ENCODE data around the gene LNPEP. TPM values are rescaled to one million over a fixed set of nuclear protein-coding genes. Genes with fewer than 3 reads are reported as not detected.

Gene LNPEP
- total and polyA plus RNA-seq, 2 of the 13 experiments (the other 11 are each of a cell fraction or from before 2014, with no cell fraction given) = 8.0 to 16.9 TPM

GRCh38 chr5:96935559-96936430 lies at the start of gene LNPEP (continued):
- no peak; the same call in 1 of the 2 replicates for TF ChIP-seq ZSCAN5A (CRISPR knock-in tag; IDR thresholded peaks at IDR 0.05; ENCODE audit: borderline replicate concordance)
- TF ChIP-seq ZNF552 (CRISPR knock-in tag; IDR thresholded peaks at IDR 0.05; ENCODE audit: borderline replicate concordance) = peak; percentile 57; the same call in 1 of the 2 replicates
- peak; percentile 82 for TF ChIP-seq PHF21A (CRISPR knock-in tag; IDR thresholded peaks at IDR 0.05)
- TF ChIP-seq ISX (CRISPR knock-in tag; conservative IDR thresholded peaks at IDR 0.05) = no peak
- no peak for TF ChIP-seq ZBTB38 (CRISPR knock-in tag; IDR thresholded peaks at IDR 0.05)
- peak; percentile 49; the same call in 1 of the 2 replicates for TF ChIP-seq ZNF660 (CRISPR knock-in tag; IDR thresholded peaks at IDR 0.05; ENCODE audit: borderline replicate concordance, low read depth)
- TF ChIP-seq ZNF780A (CRISPR knock-in tag; IDR thresholded peaks at IDR 0.05) = no peak; the same call in 1 of the 2 replicates
- TF ChIP-seq, protein P1, sequence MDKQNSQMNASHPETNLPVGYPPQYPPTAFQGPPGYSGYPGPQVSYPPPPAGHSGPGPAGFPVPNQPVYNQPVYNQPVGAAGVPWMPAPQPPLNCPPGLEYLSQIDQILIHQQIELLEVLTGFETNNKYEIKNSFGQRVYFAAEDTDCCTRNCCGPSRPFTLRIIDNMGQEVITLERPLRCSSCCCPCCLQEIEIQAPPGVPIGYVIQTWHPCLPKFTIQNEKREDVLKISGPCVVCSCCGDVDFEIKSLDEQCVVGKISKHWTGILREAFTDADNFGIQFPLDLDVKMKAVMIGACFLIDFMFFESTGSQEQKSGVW (CRISPR knock-in tag; IDR thresholded peaks at IDR 0.05; ENCODE audit: borderline replicate concordance) = no peak
- TF ChIP-seq ATAD3A (CRISPR knock-in tag; IDR thresholded peaks at IDR 0.05) = no peak
- TF ChIP-seq ZNF530 (CRISPR knock-in tag; IDR thresholded peaks at IDR 0.05; ENCODE audit: low read depth) = no peak
- no peak for TF ChIP-seq SRSF4 (IDR thresholded peaks at IDR 0.05; ENCODE audit: low read depth, low read length, poor library complexity, severe bottlenecking)
- peak; percentile 86 for TF ChIP-seq ZFY (CRISPR knock-in tag; IDR thresholded peaks at IDR 0.05)
- TF ChIP-seq RAD21 (CRISPR knock-in tag; IDR thresholded peaks at IDR 0.05) = peak; percentile 13; the same call in 1 of the 2 replicates
- TF ChIP-seq, protein P2, sequence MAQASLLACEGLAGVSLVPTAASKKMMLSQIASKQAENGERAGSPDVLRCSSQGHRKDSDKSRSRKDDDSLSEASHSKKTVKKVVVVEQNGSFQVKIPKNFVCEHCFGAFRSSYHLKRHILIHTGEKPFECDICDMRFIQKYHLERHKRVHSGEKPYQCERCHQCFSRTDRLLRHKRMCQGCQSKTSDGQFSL (CRISPR knock-in tag; IDR thresholded peaks at IDR 0.05) = 0 out of 2 replicates have a peak, but pooled peaks have one; percentile 2
- TF ChIP-seq ZKSCAN5 (CRISPR knock-in tag; IDR thresholded peaks at IDR 0.05) = no peak
- TF ChIP-seq PHF20 (CRISPR knock-in tag; IDR thresholded peaks at IDR 0.05) = no peak
- no peak; the same call in 1 of the 2 replicates for TF ChIP-seq PRMT3 (CRISPR knock-in tag; IDR thresholded peaks at IDR 0.05; ENCODE audit: borderline replicate concordance, low read depth)
- TF ChIP-seq ZNF354B (CRISPR knock-in tag; IDR thresholded peaks at IDR 0.05) = no peak
- TF ChIP-seq ZNF574 (CRISPR knock-in tag; IDR thresholded peaks at IDR 0.05) = peak; percentile 84
- TF ChIP-seq ZNF251 (CRISPR knock-in tag; IDR thresholded peaks at IDR 0.05) = no peak
- TF ChIP-seq RCOR2 (CRISPR knock-in tag; IDR thresholded peaks at IDR 0.05) = no peak
- peak; percentile 86 for TF ChIP-seq HDAC1 (CRISPR knock-in tag; IDR thresholded peaks at IDR 0.05)
- TF ChIP-seq, protein P3, sequence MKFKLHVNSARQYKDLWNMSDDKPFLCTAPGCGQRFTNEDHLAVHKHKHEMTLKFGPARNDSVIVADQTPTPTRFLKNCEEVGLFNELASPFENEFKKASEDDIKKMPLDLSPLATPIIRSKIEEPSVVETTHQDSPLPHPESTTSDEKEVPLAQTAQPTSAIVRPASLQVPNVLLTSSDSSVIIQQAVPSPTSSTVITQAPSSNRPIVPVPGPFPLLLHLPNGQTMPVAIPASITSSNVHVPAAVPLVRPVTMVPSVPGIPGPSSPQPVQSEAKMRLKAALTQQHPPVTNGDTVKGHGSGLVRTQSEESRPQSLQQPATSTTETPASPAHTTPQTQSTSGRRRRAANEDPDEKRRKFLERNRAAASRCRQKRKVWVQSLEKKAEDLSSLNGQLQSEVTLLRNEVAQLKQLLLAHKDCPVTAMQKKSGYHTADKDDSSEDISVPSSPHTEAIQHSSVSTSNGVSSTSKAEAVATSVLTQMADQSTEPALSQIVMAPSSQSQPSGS (CRISPR knock-in tag; IDR thresholded peaks at IDR 0.05) = peak; percentile 80

Data from HepG2 (cell line).